ENCODE results near the gene ACADVL.
A peak's percentile ranks its signal among the peaks of the same experiment; 100 is the strongest.
"Not testable (repeated sequence)": the region's sequence is repeated elsewhere in the genome, so short reads cannot be mapped to it uniquely, and the experiment has no call there.

The ACADVL gene

GRCh38 chr17:7219812-7220592, at the start of gene ACADVL, which contains the start of gene DLG4:
TSS of gene ACADVL (plus strand) at chr17:7219938. CDS start at chr17:7219985, 47 bp downstream.
TSS of gene DLG4 (minus strand) at chr17:7219836.
- Histone ChIP-seq H3K4me3 (ENCODE audit: low read depth in 1 of 5, low read length in 5 of 5) (peak within 1 kb of the TSS; percentile 79 to 94 (median 89)), H3K27ac (ENCODE audit: low read depth, low read length) (peak within 1 kb of the TSS; percentile 98), H3K36me3 (ENCODE audit: control insufficient read depth in 5 of 5, insufficient read depth in 5 of 5, low read length in 5 of 5) (peaks cover 0 to 40% (median 39%) of the 10 kb centered on the region in 5 donors), H3K4me1 (ENCODE audit: control insufficient read depth in 5 of 5, insufficient read depth in 5 of 5, low read length in 5 of 5) (peaks cover 12 to 85% (median 68%) of the 10 kb centered on the region in 5 donors), H3K9ac (ENCODE audit: low read length in 5 of 5) (peak within 1 kb of the TSS; percentile 93 to 99 (median 98)), H3K9me3 (ENCODE audit: control insufficient read depth in 5 of 5, low read length in 5 of 5) (no peaks in the 10 kb centered on the region), H3K27me3 (ENCODE audit: control insufficient read depth in 5 of 5, insufficient read depth in 4 of 5, low read length in 5 of 5) (peaks cover 0 to 9% (median 4%) of the 10 kb centered on the region in 5 donors)

DNA sequence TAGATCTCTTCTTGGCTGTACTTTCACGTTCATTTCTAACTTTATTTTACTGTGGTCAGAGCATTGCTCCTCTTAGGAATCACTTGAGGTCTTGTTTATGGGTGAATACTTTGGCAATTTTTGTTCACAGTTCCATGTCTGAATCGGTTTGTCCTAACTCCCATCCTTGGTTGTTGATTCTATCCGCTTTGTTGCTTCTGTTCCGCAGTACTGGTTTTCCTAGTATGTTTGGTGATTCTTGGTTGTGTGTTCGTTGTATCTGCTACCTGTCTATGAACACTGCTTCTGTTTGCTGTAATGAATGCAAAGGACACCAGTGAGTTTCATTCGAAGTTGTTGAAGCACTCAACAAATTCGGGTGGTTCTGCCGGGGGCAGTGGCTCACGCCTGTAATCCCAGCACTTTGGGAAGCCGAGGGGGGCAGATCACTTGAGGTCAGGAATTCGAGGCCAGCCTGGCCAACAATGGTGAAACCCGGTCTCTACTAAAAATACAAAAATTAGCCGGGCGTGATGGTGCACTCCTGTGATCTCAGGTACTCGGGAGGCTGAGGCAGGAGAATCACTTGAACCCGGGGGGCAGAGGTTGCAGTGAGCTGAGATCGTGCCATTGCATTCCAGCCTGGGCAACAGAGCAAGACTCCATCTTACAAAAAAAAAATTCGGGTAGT, 47.1 kb upstream of the ACADVL start:
- not testable (repeated sequence) for H3K4me3 ChIP-seq (ENCODE audit: low read depth in 1 of 5, low read length in 5 of 5); H3K36me3 ChIP-seq (ENCODE audit: control insufficient read depth in 5 of 5, insufficient read depth in 5 of 5, low read length in 5 of 5); H3K27ac ChIP-seq (ENCODE audit: low read depth, low read length); H3K9ac ChIP-seq (ENCODE audit: low read length in 5 of 5)
- Histone ChIP-seq H3K4me1 (ENCODE audit: control insufficient read depth in 5 of 5, insufficient read depth in 5 of 5, low read length in 5 of 5) (peaks cover 2 to 20% (median 18%) of the 10 kb centered on the region in 5 donors), H3K27me3 (ENCODE audit: control insufficient read depth in 5 of 5, insufficient read depth in 4 of 5, low read length in 5 of 5) (peaks cover 9 to 26% (median 17%) of the 10 kb centered on the region in 5 donors), H3K9me3 (ENCODE audit: control insufficient read depth in 5 of 5, low read length in 5 of 5) (peaks cover 0 to 13% (median 4%) of the 10 kb centered on the region in 5 donors)

DNA sequence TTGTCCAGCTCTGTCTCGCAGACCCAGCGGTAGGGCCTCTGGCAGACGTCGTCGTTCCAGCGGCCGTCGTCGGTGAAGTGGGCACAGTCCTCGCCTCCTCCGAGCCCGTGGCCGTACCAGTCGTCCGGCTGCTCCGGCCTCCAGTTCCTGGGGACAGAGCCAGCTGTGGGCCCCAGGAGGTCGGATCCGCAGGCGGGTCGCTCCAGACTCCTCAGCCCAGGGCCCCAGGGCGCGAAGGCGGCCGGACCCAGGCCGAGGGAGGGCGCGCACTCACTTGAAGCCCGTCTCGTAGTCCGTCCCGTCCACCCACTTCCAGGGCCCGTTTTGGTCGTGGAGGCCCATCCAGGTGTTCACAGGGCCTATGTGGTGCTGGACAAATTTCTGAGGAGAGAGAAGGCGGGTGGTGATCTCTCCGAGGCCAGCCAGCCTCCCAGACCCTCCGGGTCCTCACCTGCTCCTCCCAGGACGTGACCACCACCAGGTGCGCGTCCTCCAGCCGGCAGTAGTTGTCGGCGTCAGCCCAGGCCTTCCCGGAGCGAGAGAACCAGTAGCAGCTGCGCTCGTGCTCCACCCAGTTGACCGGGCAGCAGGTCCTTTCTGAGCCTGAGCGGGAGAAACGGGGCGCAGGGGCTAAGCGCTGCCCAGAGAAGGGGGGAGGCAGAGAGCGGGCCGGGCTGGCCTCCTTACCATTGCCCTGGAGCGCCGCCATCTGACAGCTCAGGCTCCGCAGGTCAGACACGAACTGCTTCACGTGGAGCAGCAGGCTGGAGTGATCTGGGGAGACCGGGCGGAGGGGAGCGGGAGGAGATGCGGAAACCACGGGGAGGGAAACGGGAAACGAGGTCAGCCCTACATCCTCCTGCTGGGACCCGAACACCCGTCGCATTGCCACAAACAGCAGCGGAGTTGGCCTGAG, 45.8 kb upstream of the ACADVL start:
- Histone ChIP-seq H3K9ac (ENCODE audit: low read length in 5 of 5) (peak overlapping the region in 2 of 5 donors; percentile 39 to 67), H3K36me3 (ENCODE audit: control insufficient read depth in 5 of 5, insufficient read depth in 5 of 5, low read length in 5 of 5) (no peaks in the 10 kb centered on the region), H3K9me3 (ENCODE audit: control insufficient read depth in 5 of 5, low read length in 5 of 5) (peaks cover 0 to 9% (median 3%) of the 10 kb centered on the region in 5 donors), H3K4me1 (ENCODE audit: control insufficient read depth in 5 of 5, insufficient read depth in 5 of 5, low read length in 5 of 5) (peaks cover 2 to 24% (median 24%) of the 10 kb centered on the region in 5 donors), H3K27me3 (ENCODE audit: control insufficient read depth in 5 of 5, insufficient read depth in 4 of 5, low read length in 5 of 5) (peaks cover 15 to 35% (median 24%) of the 10 kb centered on the region in 5 donors), H3K4me3 (ENCODE audit: low read depth in 1 of 5, low read length in 5 of 5) (peak overlapping the region in 4 of 5 donors; percentile 42 to 60 (median 46)), H3K27ac (ENCODE audit: low read depth, low read length) (no peak overlapping the region)

DNA sequence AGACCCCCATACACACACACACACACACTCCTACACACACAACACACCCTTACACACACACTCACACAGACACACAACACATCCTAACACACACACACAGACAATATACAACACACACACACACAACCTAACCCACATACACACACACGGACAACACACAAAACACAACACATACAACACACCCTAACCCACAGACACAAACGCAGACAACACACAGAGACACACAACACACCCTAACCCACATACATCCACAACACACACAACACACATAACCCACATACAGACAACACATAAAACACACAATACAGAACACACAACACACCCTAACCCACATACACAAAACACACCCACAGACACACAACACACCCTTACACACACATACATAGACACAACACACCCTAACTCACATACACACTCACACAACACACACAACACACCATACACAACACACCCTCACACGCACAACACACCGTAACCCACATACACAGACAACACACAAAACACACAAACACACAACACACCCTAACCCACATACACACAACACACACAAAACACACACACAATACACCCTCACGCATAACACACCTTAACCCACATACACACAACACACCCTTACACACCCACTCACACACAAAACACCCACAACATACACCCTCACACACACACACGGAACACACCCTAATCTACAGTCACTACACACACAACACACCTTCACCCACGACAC, 45.0 kb upstream of the ACADVL start:
- Histone ChIP-seq H3K27me3 (ENCODE audit: control insufficient read depth in 5 of 5, insufficient read depth in 4 of 5, low read length in 5 of 5) (peaks cover 15 to 35% (median 24%) of the 10 kb centered on the region in 5 donors), H3K36me3 (ENCODE audit: control insufficient read depth in 5 of 5, insufficient read depth in 5 of 5, low read length in 5 of 5) (no peaks in the 10 kb centered on the region), H3K4me1 (ENCODE audit: control insufficient read depth in 5 of 5, insufficient read depth in 5 of 5, low read length in 5 of 5) (peaks cover 2 to 24% (median 24%) of the 10 kb centered on the region in 5 donors), H3K27ac (ENCODE audit: low read depth, low read length) (no peak overlapping the region), H3K9ac (ENCODE audit: low read length in 5 of 5) (peak overlapping the region in 1 of 5 donors; percentile 67), H3K4me3 (ENCODE audit: low read depth in 1 of 5, low read length in 5 of 5) (peak overlapping the region in 4 of 5 donors; percentile 42 to 60 (median 46)), H3K9me3 (ENCODE audit: control insufficient read depth in 5 of 5, low read length in 5 of 5) (peaks cover 0 to 3% (median 0%) of the 10 kb centered on the region in 5 donors)

DNA sequence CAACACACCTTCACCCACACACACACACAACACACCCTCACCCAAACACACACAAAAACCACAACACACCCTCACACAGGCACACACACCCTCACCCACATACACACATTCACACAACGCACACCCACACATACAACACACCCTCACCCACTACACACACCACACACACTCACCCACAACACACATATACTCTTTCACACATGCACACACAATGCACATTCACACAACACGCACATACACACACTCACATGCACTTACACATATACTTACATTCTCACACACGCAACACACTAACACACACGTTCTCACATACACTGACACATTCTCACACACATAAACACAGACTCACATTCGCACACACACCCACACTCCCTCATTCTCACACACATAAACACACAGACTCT, 44.4 kb upstream of the ACADVL start:
- Histone ChIP-seq H3K4me1 (ENCODE audit: control insufficient read depth in 5 of 5, insufficient read depth in 5 of 5, low read length in 5 of 5) (peaks cover 2 to 24% (median 24%) of the 10 kb centered on the region in 5 donors), H3K9ac (ENCODE audit: low read length in 5 of 5) (no peak overlapping the region), H3K27ac (ENCODE audit: low read depth, low read length) (no peak overlapping the region), H3K27me3 (ENCODE audit: control insufficient read depth in 5 of 5, insufficient read depth in 4 of 5, low read length in 5 of 5) (peaks cover 15 to 35% (median 24%) of the 10 kb centered on the region in 5 donors), H3K9me3 (ENCODE audit: control insufficient read depth in 5 of 5, low read length in 5 of 5) (no peaks in the 10 kb centered on the region), H3K4me3 (ENCODE audit: low read depth in 1 of 5, low read length in 5 of 5) (no peak overlapping the region), H3K36me3 (ENCODE audit: control insufficient read depth in 5 of 5, insufficient read depth in 5 of 5, low read length in 5 of 5) (no peaks in the 10 kb centered on the region)

GRCh38 chr17:7176107-7176840, 43.5 kb upstream of the ACADVL start:
- H3K27me3 ChIP-seq (ENCODE audit: control insufficient read depth in 5 of 5, insufficient read depth in 4 of 5, low read length in 5 of 5): peaks cover 15 to 35% (median 24%) of the 10 kb centered on the region in 5 donors
- no peaks in the 10 kb centered on the region for H3K9me3 ChIP-seq (ENCODE audit: control insufficient read depth in 5 of 5, low read length in 5 of 5)
- H3K4me3 ChIP-seq (ENCODE audit: low read depth in 1 of 5, low read length in 5 of 5): no peak overlapping the region
- H3K4me1 ChIP-seq (ENCODE audit: control insufficient read depth in 5 of 5, insufficient read depth in 5 of 5, low read length in 5 of 5): peaks cover 2 to 24% (median 24%) of the 10 kb centered on the region in 5 donors
- H3K27ac ChIP-seq (ENCODE audit: low read depth, low read length): no peak overlapping the region
- H3K9ac ChIP-seq (ENCODE audit: low read length in 5 of 5): no peak overlapping the region
- H3K36me3 ChIP-seq (ENCODE audit: control insufficient read depth in 5 of 5, insufficient read depth in 5 of 5, low read length in 5 of 5): no peaks in the 10 kb centered on the region

DNA sequence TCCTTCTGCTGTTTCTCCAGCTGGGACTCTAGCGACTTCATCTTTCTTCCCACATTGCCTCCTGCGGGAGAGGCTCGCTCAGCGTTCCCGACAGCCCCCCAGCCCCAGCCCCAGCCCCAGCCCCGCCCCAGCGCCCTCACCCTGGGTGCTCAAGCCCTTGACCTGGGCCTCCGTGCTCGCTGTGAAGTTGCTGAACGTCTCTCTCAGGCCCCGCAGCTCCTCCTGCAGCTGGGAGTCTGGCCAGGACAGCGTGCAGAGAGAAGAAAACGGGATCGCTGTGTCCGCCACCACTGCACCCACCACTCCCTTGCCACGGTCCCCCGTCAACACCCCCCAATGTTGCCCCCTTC, 42.9 kb upstream of the ACADVL start:
- Histone ChIP-seq H3K9me3 (ENCODE audit: control insufficient read depth in 5 of 5, low read length in 5 of 5) (no peaks in the 10 kb centered on the region), H3K4me1 (ENCODE audit: control insufficient read depth in 5 of 5, insufficient read depth in 5 of 5, low read length in 5 of 5) (peaks cover 2 to 24% (median 24%) of the 10 kb centered on the region in 5 donors), H3K27me3 (ENCODE audit: control insufficient read depth in 5 of 5, insufficient read depth in 4 of 5, low read length in 5 of 5) (peaks cover 15 to 35% (median 24%) of the 10 kb centered on the region in 5 donors), H3K9ac (ENCODE audit: low read length in 5 of 5) (no peak overlapping the region), H3K4me3 (ENCODE audit: low read depth in 1 of 5, low read length in 5 of 5) (peak overlapping the region in 1 of 5 donors; percentile 64), H3K27ac (ENCODE audit: low read depth, low read length) (no peak overlapping the region), H3K36me3 (ENCODE audit: control insufficient read depth in 5 of 5, insufficient read depth in 5 of 5, low read length in 5 of 5) (no peaks in the 10 kb centered on the region)

DNA sequence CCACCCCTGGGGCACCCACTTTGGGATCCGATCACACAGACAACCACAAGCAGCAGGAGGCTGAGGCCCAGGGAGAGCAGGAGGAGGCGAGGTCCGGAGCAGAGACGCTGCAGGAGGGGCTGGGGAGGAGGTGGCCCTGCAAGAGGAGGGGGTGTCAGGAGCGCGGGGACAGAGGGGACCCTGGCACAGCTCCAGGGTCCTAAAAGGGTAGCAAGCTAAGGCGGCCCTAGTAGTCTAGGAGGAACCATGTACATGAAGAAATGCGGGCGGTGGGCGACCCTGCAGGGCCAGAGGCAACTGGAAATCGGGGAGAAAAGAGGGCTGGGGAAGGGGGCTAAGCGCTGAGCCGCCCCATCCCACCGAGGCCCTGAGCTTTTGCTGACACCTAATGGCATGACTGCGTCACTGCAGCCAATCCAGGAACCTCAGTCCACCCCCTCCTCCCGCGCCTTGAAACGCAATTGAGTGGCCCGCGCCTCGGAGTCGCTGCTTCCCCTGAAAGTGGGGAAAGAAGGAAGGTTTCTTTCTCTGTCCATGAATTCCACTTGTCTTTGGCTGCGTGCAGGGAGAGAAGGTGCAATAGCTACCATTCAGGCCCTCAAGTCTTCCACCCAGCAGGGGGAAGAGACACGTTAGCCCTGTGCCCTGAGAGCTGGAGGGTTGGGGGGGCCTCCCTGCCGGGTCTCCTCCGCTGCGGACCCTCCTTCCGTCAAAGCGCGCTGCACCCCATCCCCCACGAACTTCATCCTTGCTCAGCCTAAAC, 42.4 kb upstream of the ACADVL start:
- Histone ChIP-seq H3K4me3 (ENCODE audit: low read depth in 1 of 5, low read length in 5 of 5) (peak overlapping the region; percentile 43 to 64 (median 57)), H3K36me3 (ENCODE audit: control insufficient read depth in 5 of 5, insufficient read depth in 5 of 5, low read length in 5 of 5) (no peaks in the 10 kb centered on the region), H3K4me1 (ENCODE audit: control insufficient read depth in 5 of 5, insufficient read depth in 5 of 5, low read length in 5 of 5) (peaks cover 2 to 24% (median 24%) of the 10 kb centered on the region in 5 donors), H3K27me3 (ENCODE audit: control insufficient read depth in 5 of 5, insufficient read depth in 4 of 5, low read length in 5 of 5) (peaks cover 15 to 35% (median 24%) of the 10 kb centered on the region in 5 donors), H3K27ac (ENCODE audit: low read depth, low read length) (no peak overlapping the region), H3K9me3 (ENCODE audit: control insufficient read depth in 5 of 5, low read length in 5 of 5) (no peaks in the 10 kb centered on the region), H3K9ac (ENCODE audit: low read length in 5 of 5) (peak overlapping the region in 3 of 5 donors; percentile 35 to 54 (median 53))

Measured in subcutaneous abdominal adipose tissue (tissue), 5 donors.